ENCODE results near the gene IFT122.

The IFT122 gene

DNA sequence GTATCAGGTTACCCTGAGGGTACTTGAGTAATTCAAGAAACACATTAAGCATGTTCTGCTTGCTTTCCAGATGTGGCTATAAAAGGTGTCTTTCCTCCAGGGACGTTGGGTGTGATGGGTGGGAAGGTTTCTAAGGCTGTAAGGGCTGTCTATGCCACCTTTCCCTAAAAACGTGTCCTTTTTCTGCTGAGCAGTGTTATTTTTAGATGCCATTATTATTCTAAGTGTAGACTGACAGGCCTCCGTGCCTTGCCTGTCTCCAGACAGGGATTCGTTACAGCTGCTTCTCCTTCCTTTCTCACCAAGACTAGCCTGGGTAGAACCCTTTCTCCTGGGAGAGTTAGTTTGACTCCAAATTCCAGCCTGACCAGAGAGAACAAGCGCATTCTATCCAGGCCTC is 61.6 kb downstream of the IFT122 start:
- H3K27me3 ChIP-seq (ENCODE audit: control insufficient read depth, insufficient read depth, low read length): no peaks in the 10 kb centered on the region
- no peak overlapping the region for H3K4me2 ChIP-seq (ENCODE audit: low read length)
- H3K4me3 ChIP-seq (ENCODE audit: low read length): no peak overlapping the region
- no peaks in the 10 kb centered on the region for H3K9me3 ChIP-seq (replicated peaks; ENCODE audit: low read length)
- H3K36me3 ChIP-seq (ENCODE audit: insufficient read depth, low read length): peaks cover 13% of the 10 kb centered on the region
- peaks cover 11% of the 10 kb centered on the region for H3K4me1 ChIP-seq (ENCODE audit: control insufficient read depth, insufficient read depth, low read length)
- H3K9ac ChIP-seq (ENCODE audit: low read depth, low read length): no peak overlapping the region

DNA sequence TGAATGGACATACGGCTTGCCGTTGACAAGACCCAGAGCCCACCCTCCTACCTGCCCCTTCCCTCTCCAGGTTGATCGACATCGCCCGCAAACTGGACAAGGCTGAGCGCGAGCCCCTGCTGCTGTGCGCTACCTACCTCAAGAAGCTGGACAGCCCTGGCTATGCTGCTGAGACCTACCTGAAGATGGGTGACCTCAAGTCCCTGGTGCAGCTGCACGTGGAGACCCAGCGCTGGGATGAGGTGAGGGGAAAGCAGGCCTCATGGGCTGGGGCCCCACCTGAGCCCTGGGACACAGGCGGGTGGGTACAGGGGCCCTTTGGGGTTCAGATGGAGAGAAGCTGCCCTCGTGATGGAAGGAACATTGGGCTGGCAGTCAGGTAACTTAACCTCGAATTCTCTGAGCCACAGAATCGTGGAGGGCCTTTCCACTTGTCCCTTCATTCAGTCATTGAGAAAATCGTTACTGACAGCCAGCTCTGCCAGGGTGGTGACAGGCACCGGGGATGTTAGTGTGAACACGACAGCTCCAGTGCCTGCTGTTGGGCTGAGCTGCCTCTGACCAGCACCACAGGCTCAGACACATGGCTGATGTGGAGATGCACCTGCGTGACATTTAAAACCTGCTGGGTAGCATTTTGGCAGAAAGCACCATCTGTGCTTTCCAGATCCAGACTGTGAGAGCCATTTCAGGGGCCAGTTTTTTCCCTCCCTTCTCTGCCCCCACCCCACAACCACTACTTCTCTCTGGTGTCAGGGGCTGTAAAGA is 62.8 kb downstream of the IFT122 start:
- Histone ChIP-seq H3K36me3 (ENCODE audit: insufficient read depth, low read length) (peaks cover 13% of the 10 kb centered on the region), H3K4me2 (ENCODE audit: low read length) (no peak overlapping the region)

DNA sequence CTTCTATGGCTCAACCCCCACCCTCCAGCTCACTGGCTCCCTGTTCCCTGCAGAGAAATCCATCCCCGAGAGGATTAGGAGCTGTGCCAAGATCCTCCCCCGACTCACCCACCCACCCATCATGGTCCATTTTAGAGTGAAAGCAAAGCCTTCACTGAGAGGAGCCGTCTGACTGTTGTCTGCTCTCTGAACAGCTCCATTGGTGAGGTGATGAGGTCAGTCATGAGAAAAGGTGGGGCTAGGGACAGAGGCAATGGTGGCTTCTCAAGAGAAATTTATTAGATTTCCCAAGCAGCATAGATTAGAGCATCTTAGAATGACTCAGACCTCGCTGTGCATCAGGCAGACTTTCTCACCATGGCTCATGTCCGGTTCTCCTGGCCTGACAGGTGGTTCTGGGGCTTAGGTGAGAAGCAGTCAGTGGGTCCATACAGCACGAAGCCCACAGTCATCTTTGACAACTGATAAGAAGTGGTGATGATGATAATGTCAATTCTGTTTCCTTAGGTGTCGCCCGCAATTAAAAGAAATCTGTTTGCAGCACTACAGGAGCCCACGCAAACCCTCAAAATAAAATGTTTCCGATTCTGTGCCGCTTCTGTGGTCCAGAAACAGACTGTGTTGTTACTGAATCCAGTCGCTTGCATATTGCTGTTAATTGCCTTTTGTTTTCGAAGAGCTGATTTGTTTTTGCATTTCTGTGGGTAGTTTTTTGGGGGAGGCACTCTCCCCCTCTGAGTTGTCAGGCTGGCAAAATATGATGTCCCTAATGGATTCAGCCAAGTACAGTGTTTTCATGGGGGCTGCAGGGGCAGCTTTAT is 63.7 kb downstream of the IFT122 start:
- H3K4me1 ChIP-seq (ENCODE audit: control insufficient read depth, insufficient read depth, low read length): peaks cover 7% of the 10 kb centered on the region
- H3K4me2 ChIP-seq (ENCODE audit: low read length): no peak overlapping the region
- H3K36me3 ChIP-seq (ENCODE audit: insufficient read depth, low read length): peaks cover 13% of the 10 kb centered on the region
- H3K4me3 ChIP-seq (ENCODE audit: low read length): no peak overlapping the region
- no peaks in the 10 kb centered on the region for H3K27me3 ChIP-seq (ENCODE audit: control insufficient read depth, insufficient read depth, low read length)
- H3K9ac ChIP-seq (ENCODE audit: low read depth, low read length): no peak overlapping the region
- H3K9me3 ChIP-seq (replicated peaks; ENCODE audit: low read length): no peaks in the 10 kb centered on the region

More for the DNA sequence above, 62.8 kb downstream of the IFT122 start:
- H3K4me1 ChIP-seq (ENCODE audit: control insufficient read depth, insufficient read depth, low read length): peaks cover 11% of the 10 kb centered on the region
- H3K4me3 ChIP-seq (ENCODE audit: low read length): no peak overlapping the region
- H3K9me3 ChIP-seq (replicated peaks; ENCODE audit: low read length): no peaks in the 10 kb centered on the region
- no peaks in the 10 kb centered on the region for H3K27me3 ChIP-seq (ENCODE audit: control insufficient read depth, insufficient read depth, low read length)
- H3K9ac ChIP-seq (ENCODE audit: low read depth, low read length): no peak overlapping the region

DNA sequence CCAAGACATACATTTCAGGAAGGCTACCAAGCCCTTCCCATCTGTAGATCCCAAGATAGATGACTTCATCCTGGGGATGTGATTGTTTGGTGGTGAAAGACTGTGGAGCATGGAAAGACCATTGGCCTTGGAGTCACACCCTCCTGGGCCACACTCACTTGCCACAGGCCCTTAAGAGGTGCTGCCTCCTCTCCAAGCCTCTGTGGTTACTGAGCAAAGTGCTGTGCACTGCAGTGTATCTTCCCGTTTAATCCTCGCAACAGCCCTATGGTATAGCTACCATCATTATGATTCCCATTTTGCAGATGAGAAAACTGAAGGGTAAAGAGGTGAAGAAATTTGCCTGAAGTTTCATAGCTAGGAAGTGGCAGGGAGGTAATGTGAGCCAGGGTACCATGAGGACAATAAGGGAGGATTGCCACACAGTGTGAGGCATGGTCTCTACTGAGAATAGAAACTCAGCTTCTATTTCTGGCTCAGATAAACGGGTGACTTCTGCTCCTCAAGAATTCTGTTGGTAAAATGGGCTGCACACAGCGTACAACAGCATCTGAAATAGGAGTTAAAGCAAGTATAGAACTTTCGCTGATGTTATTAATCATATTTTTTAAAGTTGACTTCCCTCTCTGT is 64.6 kb downstream of the IFT122 start:
- no peak overlapping the region for H3K4me3 ChIP-seq (ENCODE audit: low read length)
- no peak overlapping the region for H3K4me2 ChIP-seq (ENCODE audit: low read length)
- no peak overlapping the region for H3K9ac ChIP-seq (ENCODE audit: low read depth, low read length)
- H3K27me3 ChIP-seq (ENCODE audit: control insufficient read depth, insufficient read depth, low read length): no peaks in the 10 kb centered on the region
- H3K9me3 ChIP-seq (replicated peaks; ENCODE audit: low read length): no peaks in the 10 kb centered on the region
- peaks cover 13% of the 10 kb centered on the region for H3K36me3 ChIP-seq (ENCODE audit: insufficient read depth, low read length)
- H3K4me1 ChIP-seq (ENCODE audit: control insufficient read depth, insufficient read depth, low read length): no peaks in the 10 kb centered on the region

DNA sequence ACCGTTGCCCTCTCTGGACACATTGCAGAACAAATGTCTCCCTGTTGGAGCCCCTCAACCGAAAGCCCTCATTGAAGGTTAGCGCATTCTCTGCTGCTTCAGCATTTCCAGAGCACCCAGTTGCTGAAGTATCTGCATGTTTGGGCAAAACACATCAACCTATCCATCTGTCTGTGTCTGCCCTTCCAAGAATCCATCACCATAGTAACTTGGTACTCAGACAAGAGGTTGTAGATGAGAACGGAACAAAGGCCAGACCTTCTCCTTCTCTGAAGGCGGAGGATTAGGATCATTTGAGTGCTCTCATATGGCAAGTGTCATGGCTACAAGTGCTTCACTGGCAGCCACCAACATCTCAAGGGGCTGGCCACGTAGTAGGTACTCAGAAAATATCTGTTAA is 65.3 kb downstream of the IFT122 start:
- Histone ChIP-seq H3K27me3 (ENCODE audit: control insufficient read depth, insufficient read depth, low read length) (no peaks in the 10 kb centered on the region), H3K9ac (ENCODE audit: low read depth, low read length) (no peak overlapping the region), H3K9me3 (replicated peaks; ENCODE audit: low read length) (no peaks in the 10 kb centered on the region), H3K4me3 (ENCODE audit: low read length) (no peak overlapping the region), H3K36me3 (ENCODE audit: insufficient read depth, low read length) (peaks cover 8% of the 10 kb centered on the region), H3K4me2 (ENCODE audit: low read length) (no peak overlapping the region), H3K4me1 (ENCODE audit: control insufficient read depth, insufficient read depth, low read length) (no peaks in the 10 kb centered on the region)

DNA sequence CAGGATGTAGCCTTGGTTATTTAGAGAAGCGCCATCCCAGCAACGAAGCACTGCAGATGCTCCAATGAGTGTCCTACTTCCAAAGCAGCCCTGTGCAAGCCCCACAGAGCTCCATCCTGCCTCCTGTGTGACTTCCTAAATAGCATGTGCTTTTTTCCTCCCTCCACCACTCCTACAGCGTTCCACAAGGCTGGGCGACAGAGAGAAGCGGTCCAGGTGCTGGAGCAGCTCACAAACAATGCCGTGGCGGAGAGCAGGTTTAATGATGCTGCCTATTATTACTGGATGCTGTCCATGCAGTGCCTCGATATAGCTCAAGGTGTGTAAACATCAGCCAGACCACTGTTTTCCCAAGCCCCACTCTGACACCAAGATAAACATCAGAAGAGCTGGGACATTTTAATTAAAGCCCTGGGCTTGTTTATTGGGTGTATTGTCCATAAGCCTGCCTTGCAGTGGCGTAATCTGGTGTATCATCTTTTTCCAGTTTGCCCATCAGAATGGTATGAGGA is 66.3 kb downstream of the IFT122 start:
- Histone ChIP-seq H3K27me3 (ENCODE audit: control insufficient read depth, insufficient read depth, low read length) (no peaks in the 10 kb centered on the region), H3K4me1 (ENCODE audit: control insufficient read depth, insufficient read depth, low read length) (no peaks in the 10 kb centered on the region), H3K4me2 (ENCODE audit: low read length) (no peak overlapping the region), H3K9me3 (replicated peaks; ENCODE audit: low read length) (no peaks in the 10 kb centered on the region), H3K36me3 (ENCODE audit: insufficient read depth, low read length) (peaks cover 6% of the 10 kb centered on the region), H3K4me3 (ENCODE audit: low read length) (no peak overlapping the region), H3K9ac (ENCODE audit: low read depth, low read length) (no peak overlapping the region)

DNA sequence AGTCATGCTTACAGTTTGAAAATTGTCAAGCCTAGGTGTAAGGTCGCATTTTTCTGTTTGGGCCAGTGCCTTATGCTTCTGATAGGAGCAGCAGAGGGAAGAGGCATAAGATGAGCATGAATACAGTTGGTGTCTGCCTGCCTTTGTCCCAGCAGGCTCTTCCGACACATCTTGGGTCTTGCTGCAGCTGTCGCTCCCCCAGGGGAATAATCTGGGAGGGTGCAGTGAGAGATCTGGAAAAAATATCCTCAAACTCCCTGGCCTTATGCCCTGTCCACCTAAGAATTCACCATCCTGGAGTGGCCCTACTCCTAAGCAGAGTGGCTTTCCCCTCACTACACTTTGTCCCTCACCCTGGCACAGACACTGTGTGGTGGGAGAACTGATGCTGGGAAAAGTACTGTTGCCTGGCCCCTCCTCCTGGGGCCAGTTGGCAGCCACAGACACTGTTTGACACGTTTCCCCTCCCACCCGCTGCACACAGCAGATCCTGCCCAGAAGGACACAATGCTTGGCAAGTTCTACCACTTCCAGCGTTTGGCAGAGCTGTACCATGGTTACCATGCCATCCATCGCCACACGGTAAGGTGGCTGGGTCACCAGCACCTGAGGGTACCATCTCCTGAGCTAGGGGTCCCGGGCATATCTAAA is 67.3 kb downstream of the IFT122 start:
- no peak overlapping the region for H3K4me2 ChIP-seq (ENCODE audit: low read length)
- H3K9ac ChIP-seq (ENCODE audit: low read depth, low read length): no peak overlapping the region

DNA sequence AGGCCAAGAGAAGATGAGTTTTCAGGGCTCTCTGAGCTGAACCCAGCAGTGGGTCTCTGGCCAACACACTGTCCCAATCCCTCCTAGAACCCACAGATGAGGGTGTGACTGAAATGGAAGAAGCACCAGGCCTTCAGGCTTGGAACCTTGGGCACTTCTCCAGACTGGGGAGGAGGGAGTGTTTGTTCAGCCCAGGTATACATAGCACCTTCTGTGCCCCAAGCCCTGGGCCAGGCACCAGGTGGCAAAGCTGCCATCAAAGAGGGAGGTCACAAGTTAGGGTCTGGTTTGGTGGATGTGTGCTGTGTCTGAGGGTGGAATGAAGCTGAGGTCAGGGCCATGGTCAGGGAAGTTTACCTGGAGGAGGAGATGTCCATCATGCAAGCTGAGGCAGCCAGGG is 72.6 kb downstream of the IFT122 start:
- Histone ChIP-seq H3K36me3 (ENCODE audit: insufficient read depth, low read length) (no peaks in the 10 kb centered on the region), H3K9ac (ENCODE audit: low read depth, low read length) (no peak overlapping the region), H3K9me3 (replicated peaks; ENCODE audit: low read length) (no peaks in the 10 kb centered on the region), H3K4me2 (ENCODE audit: low read length) (no peak overlapping the region), H3K27me3 (ENCODE audit: control insufficient read depth, insufficient read depth, low read length) (no peaks in the 10 kb centered on the region), H3K4me1 (ENCODE audit: control insufficient read depth, insufficient read depth, low read length) (no peaks in the 10 kb centered on the region), H3K4me3 (ENCODE audit: low read length) (no peak overlapping the region)

More for the DNA sequence above, 67.3 kb downstream of the IFT122 start:
- no peaks in the 10 kb centered on the region for H3K9me3 ChIP-seq (replicated peaks; ENCODE audit: low read length)
- H3K4me1 ChIP-seq (ENCODE audit: control insufficient read depth, insufficient read depth, low read length): no peaks in the 10 kb centered on the region
- H3K36me3 ChIP-seq (ENCODE audit: insufficient read depth, low read length): peaks cover 6% of the 10 kb centered on the region
- no peak overlapping the region for H3K4me3 ChIP-seq (ENCODE audit: low read length)
- H3K27me3 ChIP-seq (ENCODE audit: control insufficient read depth, insufficient read depth, low read length): no peaks in the 10 kb centered on the region

DNA sequence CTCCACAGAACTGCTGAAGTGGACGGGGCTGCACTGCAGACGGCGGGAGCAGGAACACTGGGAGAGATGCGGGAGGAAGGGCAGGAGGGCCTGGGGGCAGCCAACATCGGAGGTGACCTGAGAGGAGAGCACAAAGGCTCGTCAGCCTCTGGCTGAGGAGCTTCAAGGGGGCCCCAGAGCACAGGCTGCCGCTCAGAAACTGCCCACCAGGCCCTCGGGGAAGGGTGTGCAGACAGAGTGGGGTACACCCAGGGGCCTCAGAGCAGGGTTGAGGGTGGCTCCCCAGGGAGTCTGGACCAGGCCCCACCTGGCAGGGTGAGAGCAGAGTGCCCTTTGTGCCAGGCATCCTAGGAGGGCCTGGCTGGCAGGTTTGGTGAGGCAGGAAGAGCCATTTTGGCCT is 73.7 kb downstream of the IFT122 start:
- Histone ChIP-seq H3K4me1 (ENCODE audit: control insufficient read depth, insufficient read depth, low read length) (no peaks in the 10 kb centered on the region), H3K9me3 (replicated peaks; ENCODE audit: low read length) (no peaks in the 10 kb centered on the region), H3K4me2 (ENCODE audit: low read length) (no peak overlapping the region), H3K27me3 (ENCODE audit: control insufficient read depth, insufficient read depth, low read length) (no peaks in the 10 kb centered on the region), H3K4me3 (ENCODE audit: low read length) (no peak overlapping the region), H3K9ac (ENCODE audit: low read depth, low read length) (no peak overlapping the region), H3K36me3 (ENCODE audit: insufficient read depth, low read length) (no peaks in the 10 kb centered on the region)

DNA sequence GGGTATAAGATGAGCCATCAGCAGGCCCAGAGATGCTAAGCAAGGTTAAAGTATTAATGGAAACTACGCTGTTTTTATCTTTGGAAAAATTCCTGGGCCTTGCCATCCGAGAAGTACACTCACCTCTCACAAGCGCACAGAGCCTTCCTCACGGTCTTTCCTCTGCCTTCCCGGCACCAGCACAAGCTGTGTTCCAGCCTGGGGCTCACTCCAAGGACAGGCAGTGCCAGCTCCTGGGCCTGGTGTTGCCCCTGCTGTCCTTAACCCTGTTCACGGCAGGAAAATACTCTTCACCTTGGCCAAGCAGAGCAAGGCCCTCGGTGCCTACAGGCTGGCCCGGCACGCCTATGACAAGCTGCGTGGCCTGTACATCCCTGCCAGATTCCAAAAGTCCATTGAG is 74.1 kb downstream of the IFT122 start:
- no peak overlapping the region for H3K4me3 ChIP-seq (ENCODE audit: low read length)
- no peak overlapping the region for H3K9ac ChIP-seq (ENCODE audit: low read depth, low read length)
- no peaks in the 10 kb centered on the region for H3K36me3 ChIP-seq (ENCODE audit: insufficient read depth, low read length)
- H3K4me1 ChIP-seq (ENCODE audit: control insufficient read depth, insufficient read depth, low read length): no peaks in the 10 kb centered on the region
- H3K4me2 ChIP-seq (ENCODE audit: low read length): no peak overlapping the region
- H3K9me3 ChIP-seq (replicated peaks; ENCODE audit: low read length): no peaks in the 10 kb centered on the region
- H3K27me3 ChIP-seq (ENCODE audit: control insufficient read depth, insufficient read depth, low read length): no peaks in the 10 kb centered on the region

DNA sequence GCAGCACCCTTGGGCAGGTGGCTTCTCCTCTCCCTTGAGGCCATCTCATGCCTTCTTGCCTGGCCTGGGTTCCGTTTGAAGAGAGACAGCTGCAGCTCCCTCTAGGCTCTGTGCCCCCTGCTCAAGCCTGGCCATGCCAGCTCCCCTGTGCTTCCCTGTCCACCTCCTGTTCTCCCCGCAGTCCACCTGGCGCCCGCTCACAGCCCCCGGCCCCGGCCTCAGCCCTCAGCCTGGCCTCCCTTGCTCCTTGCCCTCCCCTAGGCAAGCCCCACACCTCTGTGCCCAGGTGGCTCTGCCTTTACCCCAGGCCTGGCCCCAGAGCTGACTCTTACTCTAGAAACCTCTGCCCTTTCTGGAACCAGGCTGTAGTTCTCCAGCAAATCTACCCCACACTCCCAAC is 74.5 kb downstream of the IFT122 start:
- H3K9ac ChIP-seq (ENCODE audit: low read depth, low read length): no peak overlapping the region
- no peaks in the 10 kb centered on the region for H3K36me3 ChIP-seq (ENCODE audit: insufficient read depth, low read length)

More for the DNA sequence above, 74.5 kb downstream of the IFT122 start:
- H3K4me2 ChIP-seq (ENCODE audit: low read length): no peak overlapping the region
- H3K27me3 ChIP-seq (ENCODE audit: control insufficient read depth, insufficient read depth, low read length): no peaks in the 10 kb centered on the region
- H3K4me3 ChIP-seq (ENCODE audit: low read length): no peak overlapping the region
- no peaks in the 10 kb centered on the region for H3K9me3 ChIP-seq (replicated peaks; ENCODE audit: low read length)
- no peaks in the 10 kb centered on the region for H3K4me1 ChIP-seq (ENCODE audit: control insufficient read depth, insufficient read depth, low read length)

Data from skeletal muscle satellite cell (primary cell).